ENCODE measurements around the gene FAM124B. TPM values are rescaled to one million over a fixed set of nuclear protein-coding genes. Genes with fewer than 3 reads are reported as not detected.
A peak's percentile ranks its signal among the peaks of the same experiment; 100 is the strongest.

Gene FAM124B
- total RNA-seq, 1 experiment from 2014 or later, result not detected

DNA sequence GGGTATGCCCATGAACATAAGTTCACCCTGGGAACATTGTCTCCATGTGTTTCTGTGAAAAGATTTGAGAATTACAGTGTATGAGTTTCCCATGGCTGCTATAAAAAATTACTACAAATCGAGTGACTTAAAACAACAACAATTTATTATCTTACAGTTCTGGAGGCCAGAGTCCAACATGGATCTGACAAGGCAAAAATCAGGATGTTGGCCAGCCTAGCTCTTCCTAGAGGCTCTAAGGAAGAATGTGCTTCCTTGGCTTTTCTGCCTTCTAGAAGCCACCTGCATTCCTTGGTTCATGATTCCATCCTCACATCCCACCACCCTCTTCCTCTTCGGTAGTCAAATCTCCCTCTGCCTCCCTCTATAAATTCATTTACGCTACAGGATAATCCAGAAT lies 38.6 kb downstream of the FAM124B start:
- BruUV-seq (replicated peaks), result no TSS peak
- POLR2A ChIA-PET, result no interaction called here
- TF ChIP-seq, protein P1, sequence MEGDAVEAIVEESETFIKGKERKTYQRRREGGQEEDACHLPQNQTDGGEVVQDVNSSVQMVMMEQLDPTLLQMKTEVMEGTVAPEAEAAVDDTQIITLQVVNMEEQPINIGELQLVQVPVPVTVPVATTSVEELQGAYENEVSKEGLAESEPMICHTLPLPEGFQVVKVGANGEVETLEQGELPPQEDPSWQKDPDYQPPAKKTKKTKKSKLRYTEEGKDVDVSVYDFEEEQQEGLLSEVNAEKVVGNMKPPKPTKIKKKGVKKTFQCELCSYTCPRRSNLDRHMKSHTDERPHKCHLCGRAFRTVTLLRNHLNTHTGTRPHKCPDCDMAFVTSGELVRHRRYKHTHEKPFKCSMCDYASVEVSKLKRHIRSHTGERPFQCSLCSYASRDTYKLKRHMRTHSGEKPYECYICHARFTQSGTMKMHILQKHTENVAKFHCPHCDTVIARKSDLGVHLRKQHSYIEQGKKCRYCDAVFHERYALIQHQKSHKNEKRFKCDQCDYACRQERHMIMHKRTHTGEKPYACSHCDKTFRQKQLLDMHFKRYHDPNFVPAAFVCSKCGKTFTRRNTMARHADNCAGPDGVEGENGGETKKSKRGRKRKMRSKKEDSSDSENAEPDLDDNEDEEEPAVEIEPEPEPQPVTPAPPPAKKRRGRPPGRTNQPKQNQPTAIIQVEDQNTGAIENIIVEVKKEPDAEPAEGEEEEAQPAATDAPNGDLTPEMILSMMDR (IDR thresholded peaks at IDR 0.05; ENCODE audit: insufficient read depth in 1 of 2, low read depth in 1 of 2, low read length in 1 of 2, severe bottlenecking in 1 of 2, unreplicated experiment in 1 of 2), result peak in 1 of 2 experiments; percentile 18
- intact Hi-C loops (cut with micrococcal nuclease; ENCODE audit: unreplicated experiment), result no loop called here
- Histone ChIP-seq H3K36me3 (ENCODE audit: control insufficient read depth, insufficient read depth, low read length) (no peaks in the 10 kb centered on the region), H3K4me1 (no peaks in the 10 kb centered on the region), H3K4me3 (ENCODE audit: low read depth, low read length) (no peak overlapping the region), H3K9me3 (no peaks in the 10 kb centered on the region), H3K27me3 (replicated peaks; ENCODE audit: control insufficient read depth, insufficient read depth, low read length) (no peaks in the 10 kb centered on the region)
- H3K4me3 Mint-ChIP-seq (ENCODE audit: unreplicated experiment), result no peak overlapping the region
- peaks cover 5% of the 10 kb centered on the region for H3K27me3 Mint-ChIP-seq (ENCODE audit: insufficient read depth, unreplicated experiment)
- no peaks in the 10 kb centered on the region for H3K36me3 Mint-ChIP-seq (ENCODE audit: insufficient read depth, unreplicated experiment)
- H3K9me3 Mint-ChIP-seq (ENCODE audit: unreplicated experiment), result no peaks in the 10 kb centered on the region
- H3K27ac Mint-ChIP-seq (ENCODE audit: unreplicated experiment), result no peak overlapping the region
- DNase-seq, result no peak
- H3K4me1 Mint-ChIP-seq (ENCODE audit: low read depth, unreplicated experiment), result no peaks in the 10 kb centered on the region
- CTCF ChIA-PET, result interaction anchor here (1.0 kb wide), 1 partner anchor 393 kb away, joined by 5 read pairs; no protein-coding TSS in a partner anchor

DNA sequence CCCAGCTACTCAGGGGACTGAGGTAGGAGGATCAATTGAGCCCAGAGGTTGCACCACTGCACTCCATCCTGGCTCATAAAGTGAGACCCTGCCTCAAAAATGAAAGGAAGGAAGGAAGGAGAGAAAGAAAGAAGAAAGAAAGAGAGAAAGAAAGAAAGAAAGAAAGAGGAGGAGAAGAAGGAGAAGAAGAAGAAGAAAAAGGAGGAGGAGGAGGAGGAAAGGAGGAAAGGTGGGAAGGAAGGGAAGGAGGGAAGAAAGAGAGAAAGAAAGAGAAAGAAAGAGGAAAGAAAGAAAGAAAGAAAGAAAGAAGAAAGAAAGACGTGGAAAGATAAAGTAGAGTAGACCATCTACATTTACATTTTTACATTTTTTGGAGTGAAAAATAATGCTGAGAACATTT lies 39.8 kb downstream of the FAM124B start:
- Histone ChIP-seq H3K4me3 (ENCODE audit: low read depth, low read length) (no peak overlapping the region), H3K4me1 (no peaks in the 10 kb centered on the region), H3K27me3 (replicated peaks; ENCODE audit: control insufficient read depth, insufficient read depth, low read length) (no peaks in the 10 kb centered on the region), H3K9me3 (no peaks in the 10 kb centered on the region), H3K36me3 (ENCODE audit: control insufficient read depth, insufficient read depth, low read length) (no peaks in the 10 kb centered on the region)
- BruUV-seq (replicated peaks), result no TSS peak
- ChIA-PET POLR2A (no interaction called here), CTCF (no interaction called here)
- Mint-ChIP-seq H3K27me3 (ENCODE audit: insufficient read depth, unreplicated experiment) (peaks cover 5% of the 10 kb centered on the region), H3K27ac (ENCODE audit: unreplicated experiment) (no peak overlapping the region), H3K4me3 (ENCODE audit: unreplicated experiment) (no peak overlapping the region), H3K9me3 (ENCODE audit: unreplicated experiment) (no peaks in the 10 kb centered on the region), H3K4me1 (ENCODE audit: low read depth, unreplicated experiment) (no peaks in the 10 kb centered on the region), H3K36me3 (ENCODE audit: insufficient read depth, unreplicated experiment) (no peaks in the 10 kb centered on the region)
- TF ChIP-seq, protein P1 (IDR thresholded peaks at IDR 0.05; ENCODE audit: insufficient read depth in 1 of 2, low read depth in 1 of 2, low read length in 1 of 2, severe bottlenecking in 1 of 2, unreplicated experiment in 1 of 2), result no peak
- intact Hi-C loops (cut with micrococcal nuclease; ENCODE audit: unreplicated experiment), result no loop called here
- no peak for DNase-seq

DNA sequence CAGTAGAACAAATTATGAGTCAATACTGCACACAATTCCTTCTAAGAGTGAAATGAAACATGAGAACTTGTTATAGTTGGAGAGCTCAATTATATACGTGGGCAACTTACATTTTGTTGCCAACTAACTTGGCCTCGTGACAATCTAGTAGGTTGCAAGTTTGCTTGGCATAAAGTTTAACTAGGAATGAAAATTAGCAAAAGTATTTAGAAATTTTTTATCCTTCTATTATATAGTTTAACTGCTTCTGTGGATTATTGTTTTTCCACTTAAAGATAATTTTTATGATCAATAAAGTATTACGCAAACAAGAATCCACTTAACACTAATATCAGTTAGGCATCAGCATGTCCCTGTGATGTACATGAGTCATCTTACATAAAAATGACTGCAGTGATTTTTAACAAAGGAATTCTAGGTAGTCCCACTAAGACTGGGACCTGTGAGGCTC lies 41.1 kb downstream of the FAM124B start:
- no peak for DNase-seq
- H3K27me3 Mint-ChIP-seq (ENCODE audit: insufficient read depth, unreplicated experiment), result peaks cover 8% of the 10 kb centered on the region
- ChIA-PET POLR2A (no interaction called here), CTCF (interaction anchor here (1.1 kb wide), 1 partner anchor 9 kb away, joined by 3 read pairs; no protein-coding TSS in a partner anchor)
- no TSS peak for BruUV-seq (replicated peaks)
- H3K9me3 Mint-ChIP-seq (ENCODE audit: unreplicated experiment), result no peaks in the 10 kb centered on the region
- H3K36me3 ChIP-seq (ENCODE audit: control insufficient read depth, insufficient read depth, low read length), result no peaks in the 10 kb centered on the region
- no peak overlapping the region for H3K4me3 Mint-ChIP-seq (ENCODE audit: unreplicated experiment)
- H3K4me1 Mint-ChIP-seq (ENCODE audit: low read depth, unreplicated experiment), result no peaks in the 10 kb centered on the region
- no peaks in the 10 kb centered on the region for H3K27me3 ChIP-seq (replicated peaks; ENCODE audit: control insufficient read depth, insufficient read depth, low read length)
- no peak overlapping the region for H3K4me3 ChIP-seq (ENCODE audit: low read depth, low read length)
- H3K27ac Mint-ChIP-seq (ENCODE audit: unreplicated experiment), result no peak overlapping the region
- H3K9me3 ChIP-seq, result no peaks in the 10 kb centered on the region
- no peaks in the 10 kb centered on the region for H3K36me3 Mint-ChIP-seq (ENCODE audit: insufficient read depth, unreplicated experiment)
- no peaks in the 10 kb centered on the region for H3K4me1 ChIP-seq
- TF ChIP-seq, protein P1 (IDR thresholded peaks at IDR 0.05; ENCODE audit: insufficient read depth in 1 of 2, low read depth in 1 of 2, low read length in 1 of 2, severe bottlenecking in 1 of 2, unreplicated experiment in 1 of 2), result no peak
- intact Hi-C loops (cut with micrococcal nuclease; ENCODE audit: unreplicated experiment), result no loop called here
